HepG2 (cell line): ENCODE results near the gene EYA4. TPM values are rescaled to one million over a fixed set of nuclear protein-coding genes. Genes with fewer than 3 reads are reported as not detected.

Source experiments
- ATAC-seq: fragments of 200-7000 bp; cut with Tn5 transposase; 3 replicates; pipeline ENCODE4 v1.9.1; 2020; ENCODE audit warnings: mild to moderate bottlenecking, moderate library complexity
- BruUV-seq: library from RNA; stranded (reverse); fragments of 400-500 nt; replicated peaks from 2 replicates; lab custom pipeline; 2021; lab: Mats Ljungman, UMichigan
- CTCF ChIA-PET: fragments of 300-600 bp; formaldehyde crosslinking; extraction: SDS; loops from one replicate; lab custom pipeline; 2021; ENCODE audit warnings: low total read pairs, inconsistent platforms, low intra/inter-chr PET ratio; lab: Yijun Ruan, JAX
- POLR2A ChIA-PET: fragments of 350-600 bp; sonication (Branson Sonifier 250); formaldehyde crosslinking; loops from one replicate; lab custom pipeline; 2020; ENCODE audit warnings: antibody characterized with exemption, inconsistent platforms; lab: Yijun Ruan, JAX
- DNase-seq: peaks from one replicate; pipeline ENCODE4 v3.0.0-alpha.2; 2015; ENCODE audit warnings: low spot score
- FAIRE-seq: peaks from 3 replicates; lab custom pipeline; 2011; peaks lifted over from hg19 to GRCh38; lab: Jason Lieb, UNC
- H2AFZ ChIP-seq: one replicate; pipeline ENCODE4 v1.6.1; 2011; ENCODE audit warnings: low read length, inconsistent platforms
- H3K27ac ChIP-seq: fragments of 300-600 bp; 3 replicates; pipeline ENCODE4 v1.8.0; 2011; ENCODE audit warnings: mixed run types, mild to moderate bottlenecking, mixed read lengths, low read length, inconsistent platforms; ENCODE audit not compliant: insufficient read depth; ENCODE audit errors: extremely low read length
- H3K27me3 ChIP-seq, 2 experiments: fragments of 200-600 bp in 1 of 2; 2 replicates in 1 of 2; 3 replicates in 1 of 2; pipeline versions ENCODE4 v1.6.0 to v1.8.0; 2011; ENCODE audit warnings: low read length in 2 of 2, mild to moderate bottlenecking in 2 of 2, moderate library complexity in 2 of 2, inconsistent platforms in 1 of 2; ENCODE audit not compliant: insufficient read depth in 2 of 2, control insufficient read depth in 1 of 2
- H3K36me3 ChIP-seq, 2 experiments: fragments of 200-600 bp in 1 of 2; replicated peaks in 1 of 2; 2 replicates in 1 of 2; 3 replicates in 1 of 2; pipeline versions ENCODE4 v1.5.1 to v1.8.0; 2011; ENCODE audit warnings: low read length in 2 of 2, inconsistent platforms in 1 of 2; ENCODE audit not compliant: insufficient read depth in 2 of 2, control insufficient read depth in 1 of 2
- H3K4me1 ChIP-seq: 2 replicates; pipeline ENCODE4 v1.5.1; 2012; ENCODE audit warnings: low read length, inconsistent platforms; ENCODE audit not compliant: insufficient read depth
- H3K4me2 ChIP-seq: 2 replicates; pipeline ENCODE4 v1.6.0; 2011; ENCODE audit warnings: low read depth, low read length, inconsistent platforms
- H3K4me3 ChIP-seq, 3 experiments: fragments of 200-600 bp in 1 of 3; sonication (generic), shearing (Covaris generic) in 1 of 3; replicated peaks in 1 of 3; 2 replicates each; pipeline ENCODE4 v1.5.1; 2011 to 2016; ENCODE audit warnings: low read length in 3 of 3, inconsistent platforms in 2 of 3, low read depth in 2 of 3, mild to moderate bottlenecking in 2 of 3, control low read depth in 1 of 3, mixed read lengths in 1 of 3; ENCODE audit not compliant: insufficient read depth in 1 of 3
- H3K79me2 ChIP-seq: one replicate; pipeline ENCODE4 v1.6.1; 2011; ENCODE audit warnings: low read length, inconsistent platforms; ENCODE audit not compliant: insufficient read depth
- H3K9ac ChIP-seq: 2 replicates; pipeline ENCODE4 v1.6.0; 2011; ENCODE audit warnings: mild to moderate bottlenecking, low read depth, low read length, inconsistent platforms; ENCODE audit not compliant: insufficient read depth
- H3K9me3 ChIP-seq: 2 replicates; pipeline ENCODE4 v1.5.1; 2012; ENCODE audit warnings: mild to moderate bottlenecking, low read length
- H4K20me1 ChIP-seq: 2 replicates; pipeline ENCODE4 v1.6.0; 2011; ENCODE audit warnings: inconsistent platforms, mild to moderate bottlenecking, low read length, moderate library complexity; ENCODE audit not compliant: insufficient read depth
- HNRNPUL1 ChIP-seq: fragments of 200-400 bp; formaldehyde crosslinking; IDR thresholded peaks from 2 replicates; pipeline ENCODE4 v1.6.1; 2017; ENCODE audit warnings: low read depth, mild to moderate bottlenecking, low read length, moderate library complexity
- NRL ChIP-seq: sonication (generic); formaldehyde crosslinking; IDR thresholded peaks from 2 replicates; pipeline ENCODE4 v1.5.0; 2020; ENCODE audit warnings: missing genetic modification reagents, mild to moderate bottlenecking, moderate library complexity, borderline replicate concordance
- PRMT3 ChIP-seq: sonication (generic); formaldehyde crosslinking; IDR thresholded peaks from 2 replicates; pipeline ENCODE4 v1.8.1; 2022; ENCODE audit warnings: low read depth, mild to moderate bottlenecking, moderate library complexity, missing genetic modification reagents, borderline replicate concordance
- ZBTB42 ChIP-seq: sonication (generic); formaldehyde crosslinking; IDR thresholded peaks from 2 replicates; pipeline ENCODE4 v1.5.0; 2020; ENCODE audit warnings: mild to moderate bottlenecking, missing genetic modification reagents
- ZC3H13 ChIP-seq: sonication (generic); formaldehyde crosslinking; IDR thresholded peaks from 2 replicates; pipeline ENCODE4 v1.8.1; 2023; ENCODE audit warnings: mild to moderate bottlenecking, missing genetic modification reagents, moderate library complexity
- ZNF350 ChIP-seq: sonication (generic); formaldehyde crosslinking; IDR thresholded peaks from 2 replicates; pipeline ENCODE4 v1.4.0; 2020; ENCODE audit warnings: mild to moderate bottlenecking, low read depth, missing genetic modification reagents, borderline replicate concordance
- ZNF556 ChIP-seq: sonication (generic); formaldehyde crosslinking; IDR thresholded peaks from 2 replicates; pipeline ENCODE4 v1.4.0; 2020; ENCODE audit warnings: mild to moderate bottlenecking, missing genetic modification reagents, borderline replicate concordance
- ZNF563 ChIP-seq: sonication (generic); formaldehyde crosslinking; IDR thresholded peaks from 2 replicates; pipeline ENCODE4 v1.8.0; 2022; ENCODE audit warnings: mild to moderate bottlenecking, moderate library complexity, missing genetic modification reagents
- ZNF749 ChIP-seq: sonication (generic); formaldehyde crosslinking; IDR thresholded peaks from 2 replicates; pipeline ENCODE4 v1.8.0; 2022; ENCODE audit warnings: mild to moderate bottlenecking, missing genetic modification reagents, moderate library complexity, borderline replicate concordance
- ZNF788 ChIP-seq: sonication (generic); formaldehyde crosslinking; IDR thresholded peaks from 2 replicates; pipeline ENCODE4 v1.5.0; 2020; ENCODE audit warnings: mild to moderate bottlenecking, missing genetic modification reagents, borderline replicate concordance
- WGBS: methylation state at CpG from one replicate; pipeline ENCODE4 v1.1.6; 2017; ENCODE audit warnings: low lambda C conversion rate; 5-methylcytosine and 5-hydroxymethylcytosine counted together
- in situ Hi-C: cut with HindIII; loops from 2 replicates; pipeline ENCODE4 v1.10.0; 2017; ENCODE audit warnings: low pct_unique_long_range_greater_than_20kb; ENCODE audit not compliant: extremely low pct_ligation_motif_present
- intact Hi-C: fragments of 100-400 bp; cut with micrococcal nuclease; formaldehyde crosslinking; loops from one replicate; pipeline ENCODE4 v1.10.0; 2022; ENCODE audit not compliant: unreplicated experiment
- polyA plus RNA-seq, 8 experiments: library from polyadenylated mRNA; depleted of rRNA in 3 of 8; stranded (reverse) in 7 of 8; unstranded in 1 of 8; fragments of >200 nt; fragmentation: Illumina TruSeq in 4 of 8; extraction: Trizol in 4 of 8; gene quantifications; 2 replicates each; pipeline versions ENCODE4 v1.2.1 to v1.2.3, GENCODE V29; 2011 to 2016; ENCODE audit warnings: low read depth in 4 of 8, missing spikeins in 1 of 8, mixed read lengths in 1 of 8; ENCODE audit not compliant: insufficient read depth in 1 of 8
- total RNA-seq, 5 experiments: library from RNA; depleted of rRNA; stranded (reverse); fragments of >200 nt; fragmentation: Illumina TruSeq; extraction: Trizol; gene quantifications; 2 replicates each; pipeline ENCODE4 v1.2.3, GENCODE V29; 2016; ENCODE audit warnings: low read depth in 1 of 5
- TF ChIP-seq, protein P1 (sequence below): sonication (generic); formaldehyde crosslinking; IDR thresholded peaks from 2 replicates; pipeline ENCODE4 v1.4.0; 2020; ENCODE audit warnings: low read depth, mild to moderate bottlenecking, missing genetic modification reagents
- TF ChIP-seq, protein P2 (sequence below): sonication (generic); IDR thresholded peaks from 2 replicates; pipeline ENCODE4 v1.6.1; 2016; ENCODE audit warnings: low read depth, borderline replicate concordance
- TF ChIP-seq, protein P3 (sequence below): sonication (generic); formaldehyde crosslinking; IDR thresholded peaks from 2 replicates; pipeline ENCODE4 v1.4.0; 2020; ENCODE audit warnings: mild to moderate bottlenecking, missing genetic modification reagents
- TF ChIP-seq, protein P4 (sequence below), 2 experiments: sonication (generic) in 1 of 2; formaldehyde crosslinking in 1 of 2; IDR thresholded peaks; 2 replicates each; pipeline versions ENCODE4 v1.4.0 to v1.6.1; 2018 to 2020; ENCODE audit warnings: missing genetic modification reagents in 2 of 2, borderline replicate concordance in 1 of 2, low read depth in 1 of 2, mild to moderate bottlenecking in 1 of 2, missing biosample characterization in 1 of 2

The EYA4 gene
- total and polyA plus RNA-seq, 2 of the 13 experiments (the other 11 are each of a cell fraction or from before 2014, with no cell fraction given) = not detected

DNA sequence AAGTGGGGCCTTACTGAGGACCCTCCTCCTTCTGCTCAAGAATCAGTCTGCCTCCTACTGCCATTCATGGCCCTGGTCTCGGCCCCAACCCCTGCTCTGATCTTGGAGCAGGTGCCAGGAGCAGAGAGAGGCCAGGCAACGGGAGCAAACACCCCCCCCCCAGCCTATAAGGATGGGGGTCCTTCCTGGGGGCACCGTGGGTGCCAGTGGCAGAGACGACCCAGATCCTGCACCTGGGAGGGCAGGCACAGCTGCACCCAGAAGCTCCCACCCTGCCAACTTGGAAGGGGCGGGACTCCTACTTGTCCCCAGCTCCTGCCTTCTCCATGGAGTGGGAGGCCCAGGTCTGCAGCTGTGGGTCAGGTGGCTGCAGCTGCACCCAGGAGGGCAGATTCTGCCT is 183.2 kb downstream of the EYA4 start (continued):
- TF ChIP-seq, protein P1, sequence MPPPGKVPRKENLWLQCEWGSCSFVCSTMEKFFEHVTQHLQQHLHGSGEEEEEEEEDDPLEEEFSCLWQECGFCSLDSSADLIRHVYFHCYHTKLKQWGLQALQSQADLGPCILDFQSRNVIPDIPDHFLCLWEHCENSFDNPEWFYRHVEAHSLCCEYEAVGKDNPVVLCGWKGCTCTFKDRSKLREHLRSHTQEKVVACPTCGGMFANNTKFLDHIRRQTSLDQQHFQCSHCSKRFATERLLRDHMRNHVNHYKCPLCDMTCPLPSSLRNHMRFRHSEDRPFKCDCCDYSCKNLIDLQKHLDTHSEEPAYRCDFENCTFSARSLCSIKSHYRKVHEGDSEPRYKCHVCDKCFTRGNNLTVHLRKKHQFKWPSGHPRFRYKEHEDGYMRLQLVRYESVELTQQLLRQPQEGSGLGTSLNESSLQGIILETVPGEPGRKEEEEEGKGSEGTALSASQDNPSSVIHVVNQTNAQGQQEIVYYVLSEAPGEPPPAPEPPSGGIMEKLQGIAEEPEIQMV (CRISPR knock-in tag) = no peak
- TF ChIP-seq ZC3H13 (CRISPR knock-in tag) = no peak

DNA sequence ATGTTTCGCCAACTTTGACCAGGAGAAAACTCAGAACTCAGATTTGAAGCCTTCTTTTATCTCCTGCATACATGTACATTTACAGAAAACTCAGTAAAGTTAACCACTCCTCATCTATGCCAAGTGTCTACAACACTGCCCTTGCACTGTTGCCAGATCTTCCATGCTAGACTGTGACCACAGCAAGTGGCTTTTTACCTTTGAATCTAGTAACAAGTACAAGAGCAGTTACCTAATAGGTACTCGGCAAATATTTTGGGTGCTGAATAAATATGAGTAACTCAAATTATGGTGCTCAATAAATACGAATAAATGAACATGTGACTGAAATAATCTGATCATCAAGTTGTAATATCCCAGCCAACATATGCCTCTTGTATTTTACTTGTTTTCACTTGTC is 184.9 kb downstream of the EYA4 start:
- ChIA-PET CTCF (no interaction called here), POLR2A (no interaction called here)
- intact Hi-C loops = no loop called here
- BruUV-seq = no TSS peak
- ATAC-seq = no peak
- no peak overlapping the region for H3K9ac ChIP-seq
- whole genome bisulfite sequencing = 4% methylated on average over 3 of the region's 3 CpGs
- H3K27me3 ChIP-seq = 0 out of 5 replicates have a peak, but pooled peaks cover 0 to 2% of the 10 kb centered on the region in 2 experiments
- H3K79me2 ChIP-seq = no peaks in the 10 kb centered on the region
- H2AFZ ChIP-seq = no peak overlapping the region
- DNase-seq = no peak
- no peak overlapping the region for H3K4me2 ChIP-seq
- TF ChIP-seq, protein P2, sequence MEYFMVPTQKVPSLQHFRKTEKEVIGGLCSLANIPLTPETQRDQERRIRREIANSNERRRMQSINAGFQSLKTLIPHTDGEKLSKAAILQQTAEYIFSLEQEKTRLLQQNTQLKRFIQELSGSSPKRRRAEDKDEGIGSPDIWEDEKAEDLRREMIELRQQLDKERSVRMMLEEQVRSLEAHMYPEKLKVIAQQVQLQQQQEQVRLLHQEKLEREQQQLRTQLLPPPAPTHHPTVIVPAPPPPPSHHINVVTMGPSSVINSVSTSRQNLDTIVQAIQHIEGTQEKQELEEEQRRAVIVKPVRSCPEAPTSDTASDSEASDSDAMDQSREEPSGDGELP = no peak
- TF ChIP-seq ZNF788 (CRISPR knock-in tag) (no peak), NRL (no peak), PRMT3 (CRISPR knock-in tag) (no peak), ZNF556 (no peak), ZNF563 (CRISPR knock-in tag) (no peak), ZNF749 (no peak), HNRNPUL1 (no peak), ZNF350 (CRISPR knock-in tag) (no peak), ZBTB42 (no peak)
- TF ChIP-seq, protein P3, sequence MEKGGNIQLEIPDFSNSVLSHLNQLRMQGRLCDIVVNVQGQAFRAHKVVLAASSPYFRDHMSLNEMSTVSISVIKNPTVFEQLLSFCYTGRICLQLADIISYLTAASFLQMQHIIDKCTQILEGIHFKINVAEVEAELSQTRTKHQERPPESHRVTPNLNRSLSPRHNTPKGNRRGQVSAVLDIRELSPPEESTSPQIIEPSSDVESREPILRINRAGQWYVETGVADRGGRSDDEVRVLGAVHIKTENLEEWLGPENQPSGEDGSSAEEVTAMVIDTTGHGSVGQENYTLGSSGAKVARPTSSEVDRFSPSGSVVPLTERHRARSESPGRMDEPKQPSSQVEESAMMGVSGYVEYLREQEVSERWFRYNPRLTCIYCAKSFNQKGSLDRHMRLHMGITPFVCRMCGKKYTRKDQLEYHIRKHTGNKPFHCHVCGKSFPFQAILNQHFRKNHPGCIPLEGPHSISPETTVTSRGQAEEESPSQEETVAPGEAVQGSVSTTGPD (CRISPR knock-in tag) = no peak
- TF ChIP-seq, protein P4, sequence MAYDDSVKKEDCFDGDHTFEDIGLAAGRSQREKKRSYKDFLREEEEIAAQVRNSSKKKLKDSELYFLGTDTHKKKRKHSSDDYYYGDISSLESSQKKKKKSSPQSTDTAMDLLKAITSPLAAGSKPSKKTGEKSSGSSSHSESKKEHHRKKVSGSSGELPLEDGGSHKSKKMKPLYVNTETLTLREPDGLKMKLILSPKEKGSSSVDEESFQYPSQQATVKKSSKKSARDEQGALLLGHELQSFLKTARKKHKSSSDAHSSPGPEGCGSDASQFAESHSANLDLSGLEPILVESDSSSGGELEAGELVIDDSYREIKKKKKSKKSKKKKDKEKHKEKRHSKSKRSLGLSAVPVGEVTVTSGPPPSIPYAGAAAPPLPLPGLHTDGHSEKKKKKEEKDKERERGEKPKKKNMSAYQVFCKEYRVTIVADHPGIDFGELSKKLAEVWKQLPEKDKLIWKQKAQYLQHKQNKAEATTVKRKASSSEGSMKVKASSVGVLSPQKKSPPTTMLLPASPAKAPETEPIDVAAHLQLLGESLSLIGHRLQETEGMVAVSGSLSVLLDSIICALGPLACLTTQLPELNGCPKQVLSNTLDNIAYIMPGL (CRISPR knock-in tag; IDR thresholded peaks at IDR 0.05; ENCODE audit: borderline replicate concordance in 1 of 2, low read depth in 1 of 2) = no peak
- TF ChIP-seq, all 625 proteins: peak for 0
- FAIRE-seq = no peak
- no peaks in the 10 kb centered on the region for H3K4me1 ChIP-seq
- in situ Hi-C loops = no loop called here
- H3K4me3 ChIP-seq = no peak overlapping the region
- no peaks in the 10 kb centered on the region for H4K20me1 ChIP-seq
- H3K9me3 ChIP-seq = no peaks in the 10 kb centered on the region
- no peak overlapping the region for H3K27ac ChIP-seq
- H3K36me3 ChIP-seq = no peaks in the 10 kb centered on the region
